Cardiac ventricle fibroblast (primary cell): ENCODE data around the gene PIGC. TPM values are rescaled to one million over a fixed set of nuclear protein-coding genes. Genes with fewer than 3 reads are reported as not detected.

ENCODE experiments used
- total RNA-seq: library from RNA; depleted of rRNA; stranded (reverse); fragments of >200 nt; gene quantifications from 2 replicates; pipeline ENCODE4 v1.2.3, GENCODE V29; 2015

The PIGC gene
- total RNA-seq = 12.0 and 15.5 TPM in 2 replicates

GRCh38 chr1:172443666-172444453 is at the start of gene PIGC:
TSS of gene PIGC (minus strand) at chr1:172444069. CDS start at chr1:172442622, 1,447 bp downstream.

DNA sequence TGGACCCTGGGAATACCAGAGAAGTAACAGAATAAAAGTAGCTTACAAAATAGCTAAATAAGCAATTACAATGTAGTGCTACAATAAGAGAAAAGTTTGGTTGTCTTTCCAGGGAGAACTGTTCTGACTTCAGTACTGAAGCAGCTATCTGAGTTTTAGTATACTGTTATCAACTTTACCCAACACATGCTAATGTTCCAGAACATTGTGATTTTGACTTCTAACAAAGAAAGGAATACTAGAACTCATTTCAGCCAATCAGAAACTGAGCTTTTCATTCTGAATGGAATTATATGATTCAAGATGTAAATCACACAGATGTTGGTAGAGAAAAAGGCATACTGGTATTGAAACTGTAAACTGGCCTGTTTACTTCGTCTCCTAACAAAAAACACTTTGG is 23.5 kb downstream of the PIGC start, which contains the start of gene C1orf105:
Gene C1orf105 (plus strand): TSS at position 301 of the 400 bp plus-strand sequence. CDS start 201 bp downstream, outside the sequence.

Other genes with a start within 250 kb of the PIGC start
- gene C1orf105, start 23.4 kb downstream of the PIGC start, total RNA-seq = not detected in 2 replicates
- 16.0 and 20.3 TPM in 2 replicates for gene SUCO, start 89.1 kb upstream of the PIGC start, total RNA-seq
- gene FASLG, start 215.0 kb upstream of the PIGC start, total RNA-seq = not detected in 2 replicates